NCI-H748 (cell line): ENCODE data around the gene NEBL.

ENCODE experiments used
- DNase-seq: peaks from one replicate; lab custom pipeline; 2025; ENCODE audit not compliant: unreplicated experiment; lab: John Stamatoyannopoulos, UW

Gene NEBL

DNA sequence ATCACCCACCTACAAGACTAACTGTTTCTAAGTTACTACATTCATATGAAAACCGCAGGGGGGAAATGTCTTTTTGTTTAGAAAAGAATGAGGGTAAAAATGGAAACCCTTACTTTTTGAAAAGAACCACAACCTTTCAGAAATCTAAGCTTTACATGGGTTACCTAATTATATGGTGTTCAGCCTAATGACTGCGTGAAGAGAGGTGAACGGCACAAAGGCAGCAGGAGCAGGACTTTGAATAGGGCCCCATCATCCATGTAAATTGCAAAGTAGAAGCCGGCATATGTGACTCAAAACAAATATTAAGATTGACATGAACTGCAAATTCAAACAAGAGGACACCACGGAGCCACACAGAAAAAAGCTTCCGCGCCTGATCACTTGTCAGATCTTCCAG is 25.1 kb downstream of the NEBL start:
- DNase-seq = peak; percentile 97

DNA sequence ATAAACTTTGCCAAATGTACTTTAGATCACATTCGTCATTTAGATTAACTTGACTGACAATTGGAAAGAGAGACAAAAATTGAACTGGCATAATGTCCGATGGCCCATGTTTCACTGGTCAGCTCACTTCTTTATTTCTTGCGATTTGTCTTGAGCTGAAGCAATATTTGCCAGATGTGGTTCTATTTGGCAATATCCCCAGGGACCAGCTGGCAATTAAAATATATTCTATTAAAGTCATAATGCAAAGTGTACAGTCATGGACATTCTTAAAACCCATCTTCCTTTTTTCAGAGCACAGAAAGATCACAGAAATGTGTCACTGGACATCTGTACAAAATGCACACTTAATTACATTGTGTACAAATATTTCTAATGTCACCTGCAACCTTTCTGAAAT is 26.3 kb downstream of the NEBL start:
- no peak for DNase-seq

DNA sequence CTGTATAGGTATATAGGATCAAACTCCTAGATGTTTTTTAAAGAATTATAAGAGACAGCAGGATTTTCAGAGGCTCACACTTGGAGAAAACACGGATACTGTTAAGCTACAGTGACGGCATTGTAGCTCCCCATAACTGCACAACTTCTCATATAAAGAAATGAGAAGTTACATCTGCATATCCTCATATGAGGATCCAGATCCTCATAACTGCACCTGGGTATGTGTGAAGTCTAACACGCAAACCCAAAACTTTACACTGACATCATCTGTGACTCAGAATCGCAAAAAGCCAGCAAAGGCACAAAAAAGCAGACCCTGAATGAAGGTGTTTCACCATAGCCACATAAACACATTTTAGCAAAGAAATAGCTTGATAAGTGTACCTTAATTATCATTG is 34.1 kb downstream of the NEBL start:
- DNase-seq = no peak

DNA sequence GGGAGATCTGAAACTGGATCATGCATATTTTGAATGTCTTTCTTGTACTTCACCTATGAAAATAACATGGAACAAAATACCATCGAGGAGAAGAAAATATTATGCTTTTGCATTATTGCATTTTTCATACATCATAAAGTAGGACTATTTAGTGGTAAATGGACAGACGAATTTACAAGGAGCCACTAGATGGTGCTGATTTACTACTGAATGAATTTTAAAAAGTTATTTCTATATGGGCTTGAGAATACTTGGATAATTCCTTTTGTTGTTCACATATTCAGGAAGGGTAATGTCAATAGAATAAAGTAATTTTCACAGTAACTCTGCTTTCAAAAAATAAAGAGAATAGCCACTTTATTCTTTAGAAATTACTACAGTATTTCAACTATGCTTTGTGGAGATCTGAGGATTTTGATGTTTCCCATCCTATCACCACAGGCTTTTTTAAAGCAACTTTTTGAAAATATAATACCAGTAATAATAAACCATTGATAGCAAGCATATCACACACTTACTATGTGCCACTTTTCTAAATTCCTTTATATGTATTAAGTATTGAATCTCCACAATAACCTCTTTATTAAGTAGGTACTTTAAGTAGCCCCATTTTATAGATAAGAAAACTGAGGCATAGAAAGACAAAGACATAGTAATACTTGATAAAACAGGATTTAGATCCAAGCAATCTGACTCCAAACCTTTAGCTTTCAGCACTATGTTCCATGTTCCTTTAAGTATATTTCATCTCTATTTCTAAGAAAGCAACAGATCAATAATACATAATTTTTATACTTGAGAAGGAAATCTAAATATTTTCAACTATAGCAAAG is 38.6 kb downstream of the NEBL start:
- DNase-seq = peak; percentile 43

DNA sequence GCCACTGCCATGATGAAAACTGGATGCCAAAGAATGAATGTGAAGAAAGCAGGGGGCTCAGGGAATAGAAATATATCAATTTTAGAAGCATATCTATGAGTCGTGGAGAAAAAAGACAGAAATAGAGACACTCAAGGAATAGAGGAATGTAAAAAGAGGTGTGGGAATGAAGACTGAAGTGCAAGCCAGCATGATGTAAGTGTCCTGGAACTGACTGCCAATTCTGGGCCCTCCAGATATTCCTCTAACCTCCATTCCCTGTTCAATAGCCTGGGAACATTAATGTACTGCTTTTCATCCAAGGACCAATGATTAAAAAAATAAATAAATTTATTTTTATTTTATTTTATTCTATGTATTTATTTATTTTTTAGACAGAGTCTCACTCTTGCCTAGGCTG is 40.6 kb downstream of the NEBL start:
- no peak for DNase-seq

DNA sequence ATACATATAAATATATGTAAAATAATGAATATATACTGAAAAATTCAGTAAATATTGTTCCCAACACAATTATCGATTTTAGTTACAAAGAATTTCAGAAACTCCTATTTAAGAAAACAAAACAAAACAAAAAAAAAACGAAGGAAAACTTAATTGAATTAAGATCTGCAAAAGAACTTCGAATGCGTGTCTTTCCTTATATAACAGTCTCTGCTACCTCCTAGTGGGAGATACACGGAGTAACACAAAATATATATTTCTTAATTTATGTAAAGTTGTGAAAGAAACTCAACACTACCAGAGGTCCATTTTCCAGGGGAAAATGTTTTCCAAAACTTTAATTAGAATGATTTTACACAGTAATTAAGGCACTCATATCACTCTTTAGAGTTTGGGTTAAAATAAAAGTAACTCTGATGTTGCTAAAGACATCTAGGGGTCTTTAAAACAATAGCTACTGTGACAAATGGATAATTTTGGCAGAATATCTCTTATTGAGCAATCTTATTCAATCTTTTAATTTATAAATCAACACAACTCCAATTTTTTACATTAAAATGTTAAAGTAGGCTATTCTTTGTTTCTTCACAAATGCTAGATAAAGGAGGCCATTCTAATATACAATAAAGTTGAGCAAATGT is 41.6 kb downstream of the NEBL start:
- peak; percentile 22 for DNase-seq

DNA sequence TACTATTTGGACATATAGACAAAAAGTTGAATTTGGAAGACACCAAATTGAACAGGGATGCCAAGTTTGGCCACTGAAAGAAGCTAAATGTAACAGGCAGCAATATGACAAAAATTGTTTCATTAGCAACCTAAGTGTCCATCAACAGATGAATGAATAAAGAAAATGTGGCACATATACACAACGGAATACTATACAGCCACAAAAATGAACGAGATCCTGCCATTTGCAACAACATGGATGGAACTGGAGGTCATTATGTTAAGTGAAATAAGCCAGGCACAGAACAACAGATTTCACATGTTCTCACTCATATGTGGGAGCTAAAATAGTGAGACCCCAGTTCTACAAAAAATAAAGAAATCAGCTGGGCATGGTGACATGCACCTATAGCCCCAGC is 43.8 kb downstream of the NEBL start:
- no peak for DNase-seq

DNA sequence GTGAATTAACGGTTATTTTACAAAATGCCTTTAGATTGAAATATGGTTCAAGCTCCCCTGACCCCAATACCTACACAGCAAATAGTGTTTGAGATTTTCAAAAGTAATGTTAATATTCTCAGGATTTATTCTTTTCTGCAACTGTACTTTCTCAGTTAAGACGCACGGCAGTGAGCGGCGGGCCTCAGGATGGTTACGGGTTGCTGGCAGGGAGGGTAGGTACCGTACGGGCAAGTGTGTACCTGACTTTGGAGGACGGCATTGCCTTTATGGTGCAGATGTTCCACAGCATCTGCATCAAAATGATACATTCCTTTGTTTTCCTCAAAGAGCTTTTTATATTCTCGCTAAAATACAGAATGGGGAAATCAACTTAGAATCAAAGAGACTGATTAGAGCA is 44.8 kb downstream of the NEBL start:
- no peak for DNase-seq

DNA sequence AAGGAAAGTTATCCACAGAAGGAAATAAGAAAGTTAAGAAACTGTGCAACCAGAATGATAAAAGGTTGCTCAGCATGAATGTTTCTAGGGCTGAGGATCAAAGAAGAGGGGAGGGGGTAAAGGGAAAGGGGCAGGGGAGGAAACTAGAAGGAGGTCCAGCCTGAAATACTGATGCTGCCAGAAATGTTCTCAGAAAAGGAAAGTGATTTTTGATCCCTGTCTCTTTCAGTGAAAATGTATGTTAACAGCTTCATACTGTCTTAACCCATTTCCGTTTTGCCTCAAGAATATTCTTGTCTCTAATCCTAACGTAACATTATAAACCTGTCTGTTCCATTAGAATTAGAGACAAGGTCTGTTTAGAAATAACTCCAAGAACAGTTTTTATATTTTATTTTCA is 49.6 kb downstream of the NEBL start:
- no peak for DNase-seq

DNA sequence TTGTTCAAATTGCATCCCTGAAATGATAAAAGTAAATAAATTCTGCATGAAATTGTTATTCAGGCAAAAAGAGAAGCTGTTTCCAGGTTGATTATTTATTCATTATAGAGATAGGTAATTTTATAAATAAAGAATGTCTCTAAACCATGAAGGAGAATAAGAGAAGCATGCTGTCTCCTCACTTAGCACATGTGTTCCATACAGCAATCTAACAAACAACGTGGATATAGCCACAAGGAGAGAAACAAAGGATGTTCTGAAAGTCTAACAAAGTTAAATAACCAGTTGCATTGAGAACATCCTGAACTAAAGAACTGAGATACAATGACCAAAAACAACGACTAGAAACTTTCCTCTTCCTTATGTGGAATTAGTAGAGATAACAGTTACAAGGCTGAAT is 50.8 kb downstream of the NEBL start:
- no peak for DNase-seq

DNA sequence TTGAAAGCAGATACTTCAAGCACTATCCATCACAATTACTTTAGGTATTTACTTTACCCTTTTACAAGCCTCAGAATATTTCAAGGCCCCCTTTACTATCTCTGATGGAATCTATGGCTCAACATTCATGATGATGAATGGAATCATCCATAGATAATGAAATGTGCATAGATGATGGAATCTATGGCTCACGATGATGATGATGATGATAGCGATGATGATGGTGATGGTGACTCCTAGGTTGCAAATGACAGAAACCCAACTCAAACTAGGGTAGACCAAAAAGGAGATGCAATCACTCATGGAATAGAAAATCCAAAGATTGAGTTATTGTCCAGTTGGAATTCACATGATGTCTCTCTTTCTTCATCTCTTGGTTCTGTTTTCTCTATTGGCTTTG is 55.7 kb downstream of the NEBL start:
- DNase-seq = no peak

DNA sequence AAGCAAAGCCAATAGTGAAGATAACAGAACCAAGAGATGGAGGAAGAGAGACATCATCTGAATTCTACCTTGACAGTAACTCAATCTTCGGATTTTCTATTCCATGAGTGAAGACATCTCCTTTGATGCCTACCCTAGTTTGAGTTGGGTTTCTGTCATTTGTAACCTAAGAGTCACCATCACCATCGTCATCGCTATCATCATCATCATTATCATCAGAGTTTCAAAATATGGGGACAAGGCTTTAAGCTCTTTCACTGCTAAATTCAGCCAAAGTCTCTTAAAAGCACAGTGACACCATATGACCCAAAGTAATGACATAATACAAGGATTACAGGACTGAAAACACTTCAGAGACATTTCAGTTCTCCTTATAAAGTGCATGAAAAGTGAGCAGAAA is 57.2 kb downstream of the NEBL start:
- DNase-seq = no peak

DNA sequence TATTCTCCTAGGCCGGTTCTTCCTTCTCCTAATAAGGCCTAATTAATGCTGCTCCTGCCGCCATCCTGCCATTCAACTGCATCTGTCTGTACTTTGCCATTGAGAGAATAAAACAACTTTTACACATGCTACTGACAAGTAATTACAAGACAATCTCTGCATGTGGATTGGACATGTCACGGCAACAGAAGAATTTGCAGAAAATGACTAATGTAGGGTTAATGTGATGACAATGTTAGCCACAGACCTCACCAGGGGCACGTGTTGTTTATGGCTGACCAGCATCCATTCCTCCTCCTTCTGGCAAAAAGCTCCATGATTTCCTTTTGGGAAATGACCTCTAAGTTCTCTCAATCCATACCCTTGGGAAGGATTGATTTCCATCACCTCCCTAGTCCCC is 58.0 kb downstream of the NEBL start:
- DNase-seq = no peak

DNA sequence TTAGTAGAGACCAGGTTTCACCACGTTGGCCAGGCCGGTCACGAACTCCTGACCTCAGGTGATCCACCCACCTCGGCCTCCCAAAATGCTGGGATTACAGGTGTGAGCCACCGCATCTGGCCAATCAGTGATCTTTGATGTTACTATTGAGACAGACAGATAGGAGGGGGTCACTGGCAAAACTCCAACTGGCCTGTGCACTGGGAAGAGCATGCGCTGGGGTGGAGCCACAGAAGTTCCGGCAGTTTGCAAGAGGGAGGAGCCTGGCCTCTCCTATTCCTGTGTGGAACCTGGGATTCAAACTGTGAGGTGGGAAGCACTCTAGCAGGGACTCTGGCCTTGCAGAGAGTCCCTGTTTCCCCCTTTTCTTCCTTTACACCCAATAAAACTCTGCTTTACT is 60.7 kb downstream of the NEBL start:
- DNase-seq = no peak

DNA sequence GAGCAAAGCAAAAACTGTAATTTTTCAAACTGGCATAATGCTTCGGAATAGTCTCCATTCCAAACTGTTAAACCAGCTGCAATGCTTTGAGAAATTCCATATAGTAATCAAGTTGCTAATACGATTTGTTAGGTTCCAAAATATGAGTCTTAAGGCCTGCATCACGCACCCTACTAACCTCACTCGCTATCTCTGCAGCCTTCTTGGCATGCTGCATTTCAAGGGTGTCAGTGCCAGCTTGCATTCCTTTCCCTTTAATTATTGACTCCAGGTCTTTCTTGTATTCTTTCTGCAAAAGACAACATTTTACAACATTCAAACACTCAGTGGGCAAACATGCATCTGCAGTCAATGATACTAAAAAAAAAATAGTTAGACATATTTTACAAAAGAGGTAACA is 61.8 kb downstream of the NEBL start:
- no peak for DNase-seq

DNA sequence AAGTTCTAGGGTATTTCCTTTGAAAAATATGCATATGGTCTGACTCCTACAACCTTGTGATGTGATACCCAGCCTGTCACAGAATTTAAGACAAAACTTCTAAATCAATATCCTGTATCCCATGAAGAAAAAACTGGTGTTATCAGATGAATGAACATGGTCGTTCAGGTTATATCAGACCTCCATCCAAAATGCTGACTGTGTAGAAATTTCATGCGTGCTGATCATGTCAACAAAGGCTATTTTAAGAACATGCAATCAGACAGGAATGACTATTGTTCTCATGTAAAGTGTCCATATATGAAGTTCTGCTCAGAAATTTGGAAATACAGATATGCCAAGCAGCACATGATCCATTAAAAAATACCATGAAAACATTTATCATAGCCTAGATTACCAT is 62.3 kb downstream of the NEBL start:
- no peak for DNase-seq

DNA sequence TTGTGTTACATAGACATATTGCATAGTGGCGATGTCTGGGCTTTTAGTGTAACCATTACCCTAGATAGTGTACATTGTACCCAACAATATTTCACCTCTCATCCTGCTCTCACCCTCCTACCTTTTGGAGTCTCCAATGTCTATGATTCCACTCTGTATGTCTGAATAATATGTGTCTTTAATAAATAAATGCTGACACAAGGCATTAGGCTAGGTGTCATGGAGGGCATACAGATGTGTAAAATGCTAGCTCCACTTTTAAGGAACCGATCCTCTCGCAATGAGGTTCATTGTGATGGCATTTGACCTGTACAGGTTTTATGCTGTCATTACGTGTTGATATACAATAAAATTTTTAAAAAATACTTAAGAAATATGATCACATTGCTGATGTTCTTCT is 74.3 kb downstream of the NEBL start:
- DNase-seq = no peak

DNA sequence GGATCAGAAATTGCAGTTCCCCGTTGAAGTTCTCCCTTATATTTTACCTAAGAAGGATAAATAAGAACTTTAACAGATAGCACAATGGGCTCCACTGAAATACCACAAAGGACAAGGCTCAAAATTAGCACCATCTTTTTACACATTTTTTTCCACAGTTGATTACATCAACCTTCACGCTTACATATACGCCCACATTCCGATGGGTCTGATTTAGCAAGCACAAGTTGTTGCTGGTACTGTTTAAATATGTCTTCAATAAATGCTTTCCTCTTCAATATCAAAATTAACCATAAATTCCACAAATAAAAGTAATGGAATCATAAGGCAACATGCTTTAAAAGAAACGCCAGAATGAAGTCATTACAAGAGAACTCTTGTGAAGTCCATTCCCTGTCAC is 79.5 kb downstream of the NEBL start:
- no peak for DNase-seq

DNA sequence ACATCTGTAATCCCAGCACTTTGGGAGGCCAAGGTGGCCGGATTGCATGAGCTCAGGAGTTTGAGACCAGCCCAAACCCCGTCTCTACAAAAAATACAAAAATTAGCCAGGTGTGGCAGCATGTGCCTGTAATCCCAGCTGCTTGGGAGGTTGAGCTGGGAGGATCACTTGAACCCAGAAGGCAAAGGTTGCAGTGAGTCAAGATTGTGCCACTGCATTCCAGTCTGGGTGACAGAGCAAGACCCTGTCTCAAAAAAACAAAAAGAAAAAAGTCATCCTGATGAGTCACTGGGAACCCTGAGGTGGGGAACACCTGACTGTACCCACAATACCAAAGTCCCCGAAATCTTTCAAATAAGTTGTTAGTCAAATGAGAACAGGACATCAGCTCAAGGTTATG is 80.0 kb downstream of the NEBL start:
- no peak for DNase-seq

DNA sequence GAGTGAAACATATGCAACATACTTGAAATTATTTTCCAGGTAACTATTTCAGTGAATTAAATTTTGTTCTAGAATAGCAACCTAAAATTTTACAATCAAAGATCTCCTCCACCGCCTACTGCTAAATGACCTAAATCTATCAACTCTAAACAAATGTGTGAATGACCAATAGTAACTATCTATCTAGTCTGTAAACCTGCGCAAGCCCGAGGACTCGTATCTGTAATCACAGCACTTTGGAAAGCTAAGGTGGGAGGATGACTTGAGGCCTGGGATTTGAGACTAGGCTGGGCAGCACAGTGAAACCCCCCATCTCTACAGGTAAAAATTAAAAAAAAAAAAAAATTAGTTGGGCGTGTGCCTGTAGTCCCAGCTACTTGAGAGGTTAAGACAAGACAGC is 83.0 kb downstream of the NEBL start:
- no peak for DNase-seq

DNA sequence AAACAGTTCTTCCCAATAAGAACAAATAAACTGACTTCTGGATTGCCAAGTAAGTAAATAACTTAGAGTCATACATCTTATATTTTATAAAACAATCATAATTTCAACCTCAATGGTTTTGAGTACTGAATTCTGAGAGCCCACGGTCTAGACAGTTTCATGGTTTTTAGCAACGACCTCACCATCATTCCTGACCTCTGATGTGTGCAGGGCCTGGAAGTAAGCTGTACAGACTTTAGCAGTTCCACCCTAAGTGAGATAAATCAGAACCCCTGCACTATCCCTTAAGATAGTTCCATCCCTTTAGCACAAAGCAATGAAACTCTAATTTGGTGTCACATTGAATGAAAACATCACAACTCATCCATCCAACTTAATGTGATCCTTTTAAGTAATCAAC is 86.0 kb downstream of the NEBL start:
- no peak for DNase-seq

DNA sequence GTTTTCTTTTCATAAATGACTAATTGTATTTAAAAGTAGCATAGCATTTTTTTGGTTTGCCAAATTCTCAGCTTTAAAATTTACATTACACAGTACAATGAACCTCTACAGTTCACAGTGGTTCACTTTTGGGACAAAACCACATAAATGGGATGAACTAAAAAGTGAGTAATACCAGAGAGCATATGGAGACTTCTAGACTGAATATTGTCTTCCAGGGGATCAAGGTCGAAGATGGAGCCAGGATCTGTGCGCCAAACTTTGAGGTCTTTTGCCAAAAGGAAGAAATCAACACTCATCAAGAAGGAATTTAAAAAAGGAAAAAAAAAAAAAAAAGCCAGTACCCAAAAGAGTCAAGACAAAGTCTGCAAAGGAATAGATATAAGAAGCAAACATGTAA is 87.5 kb downstream of the NEBL start:
- DNase-seq = no peak

DNA sequence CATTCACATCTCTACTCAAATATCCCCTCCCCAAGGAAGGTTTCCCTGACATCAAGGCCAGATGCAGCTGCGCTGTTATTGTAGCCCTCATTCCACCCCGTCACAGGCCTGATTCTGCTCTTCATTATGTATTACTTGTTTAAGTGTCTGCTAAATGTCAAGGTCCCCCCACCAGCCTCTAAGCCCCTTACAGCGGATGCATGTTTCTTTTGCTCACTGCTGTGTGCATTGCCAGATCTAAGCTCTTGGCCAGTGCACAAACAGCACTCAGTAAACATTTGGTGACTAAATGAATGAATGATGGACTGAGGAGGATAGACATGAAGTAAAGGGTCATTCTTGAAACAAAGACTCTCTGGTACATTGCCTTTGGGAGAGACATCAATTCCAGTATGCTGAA is 90.6 kb downstream of the NEBL start:
- no peak for DNase-seq
